Measurements from ENCODE around the gene KCNIP1. TPM values are rescaled to one million over a fixed set of nuclear protein-coding genes. Genes with fewer than 3 reads are reported as not detected.
A peak's percentile ranks its signal among the peaks of the same experiment; 100 is the strongest.

Gene KCNIP1
- total and polyA plus RNA-seq, 2 of the 8 experiments (the other 6 are each of a cell fraction or from before 2014, with no cell fraction given): 0.52 to 0.83 TPM

GRCh38 chr5:170581211-170581610, 77.4 kb downstream of the KCNIP1 start:
- ChIA-PET POLR2A (ENCODE audit: partially characterized antibody) (no interaction called here), CTCF (ENCODE audit: partially characterized antibody) (interaction anchor here (0.8 to 1.0 kb wide), 2 partner anchors 9 to 17 kb away, joined by 3 to 4 read pairs; no protein-coding TSS in a partner anchor)
- H3K4me2 ChIP-seq (ENCODE audit: insufficient read depth in 1 of 2, low read depth in 2 of 2, low read length in 2 of 2): no peak overlapping the region
- H3K56ac ChIP-seq (replicated peaks; ENCODE audit: insufficient read length, low read depth, low read length): no peak overlapping the region
- no peaks in the 10 kb centered on the region for H3K9me3 ChIP-seq (ENCODE audit: insufficient read depth in 2 of 2, low read depth in 1 of 2, low read length in 1 of 2)
- no peak overlapping the region for H3K27ac ChIP-seq (ENCODE audit: low read depth, low read length)
- H3K18ac ChIP-seq (ENCODE audit: extremely low read depth, low read length): no peak overlapping the region
- H2AFZ ChIP-seq (ENCODE audit: low read length): no peak overlapping the region
- no peak overlapping the region for H3K4me3 ChIP-seq (ENCODE audit: extremely low read depth in 1 of 4, insufficient read depth in 2 of 4, low read depth in 3 of 4, low read length in 4 of 4)
- DNase-seq (ENCODE audit: low read depth in 1 of 2, low spot score in 2 of 2): no peak
- H2BK5ac ChIP-seq (ENCODE audit: low read depth, low read length): no peak overlapping the region
- no peak overlapping the region for H4K5ac ChIP-seq (ENCODE audit: insufficient read length, low read depth, low read length)
- no peak overlapping the region for H3K4ac ChIP-seq (replicated peaks; ENCODE audit: insufficient read length, low read depth, low read length)
- no peak overlapping the region for H4K91ac ChIP-seq (replicated peaks; ENCODE audit: insufficient read length, low read length)
- no peak overlapping the region for H2BK120ac ChIP-seq (replicated peaks; ENCODE audit: low read depth, low read length)
- H3K9ac ChIP-seq (replicated peaks in 1 of 4; ENCODE audit: extremely low read depth in 1 of 4, low read depth in 3 of 4, low read length in 3 of 4): no peak overlapping the region
- FAIRE-seq: no peak
- no peaks in the 10 kb centered on the region for H3K27me3 ChIP-seq (replicated peaks in 1 of 4; ENCODE audit: control insufficient read depth in 3 of 4, extremely low read depth in 1 of 4, insufficient read depth in 3 of 4, low read length in 3 of 4)
- H3K79me1 ChIP-seq (ENCODE audit: low read depth, low read length): no peaks in the 10 kb centered on the region
- H2AK5ac ChIP-seq (ENCODE audit: low read depth, low read length): no peak overlapping the region
- no peaks in the 10 kb centered on the region for H3K79me2 ChIP-seq (ENCODE audit: control insufficient read depth in 1 of 2, insufficient read depth in 2 of 2, low read length in 2 of 2)
- no peaks in the 10 kb centered on the region; a peak in 1 of 7 replicates for H3K4me1 ChIP-seq (replicated peaks in 1 of 4; ENCODE audit: control insufficient read depth in 3 of 4, insufficient read depth in 4 of 4, low read length in 3 of 4)
- H4K8ac ChIP-seq (ENCODE audit: extremely low read depth, insufficient read depth, low read length): no peak overlapping the region
- no peak overlapping the region for H2BK20ac ChIP-seq (ENCODE audit: low read length)
- 0 out of 2 replicates have a peak overlapping the region, but pooled peaks have one; percentile 51 for H2BK15ac ChIP-seq (ENCODE audit: low read length)
- no peaks in the 10 kb centered on the region for H3K23me2 ChIP-seq (ENCODE audit: low read depth, low read length)
- H2BK12ac ChIP-seq (ENCODE audit: low read depth, low read length): no peak overlapping the region
- H4K20me1 ChIP-seq (replicated peaks in 1 of 2; ENCODE audit: control insufficient read depth in 1 of 2, insufficient read depth in 2 of 2, low read length in 2 of 2): no peaks in the 10 kb centered on the region
- H3K23ac ChIP-seq (ENCODE audit: insufficient read length): no peak overlapping the region
- WGBS, 2 experiments (ENCODE audit: extremely low coverage in 1 of 2, insufficient coverage in 1 of 2, insufficient read length in 1 of 2, insufficient replicate concordance in 2 of 2, low coverage in 1 of 2, low lambda C conversion rate in 2 of 2, missing lambda C conversion rate in 1 of 2): 93% methylated on average over 1 of the region's 1 CpG; no CpG with 5 or more reads in 1 of the 2 experiments
- no peaks in the 10 kb centered on the region for H3K36me3 ChIP-seq (ENCODE audit: control insufficient read depth in 2 of 4, insufficient read depth in 4 of 4, low read length in 3 of 4)
- H3K14ac ChIP-seq (ENCODE audit: insufficient read length): no peak overlapping the region

Measured in H1 (cell line).